RKO (cell line): ENCODE measurements around the gene PLEKHA8.
"Not testable (repeated sequence)": the region's sequence is repeated elsewhere in the genome, so short reads cannot be mapped to it uniquely, and the experiment has no call there.

ENCODE experiments used
- DNase-seq: peaks from one replicate; pipeline ENCODE4 v3.0.0-alpha.2; 2016; ENCODE audit warnings: low spot score

PLEKHA8 gene

GRCh38 chr7:30066687-30067086 is 38.5 kb downstream of the PLEKHA8 start:
- DNase-seq = no peak

- DNase-seq = no peak
Observed at GRCh38 chr7:30068117-30068516, 39.9 kb downstream of the PLEKHA8 start.

GRCh38 chr7:30069096-30069867 is 41.1 kb downstream of the PLEKHA8 start:
- DNase-seq = no peak

- DNase-seq = no peak
Observed at GRCh38 chr7:30070052-30070451, 41.8 kb downstream of the PLEKHA8 start.

- DNase-seq = no peak
Observed at GRCh38 chr7:30072735-30073134, 44.5 kb downstream of the PLEKHA8 start.

- DNase-seq = peak; percentile 73
Observed at GRCh38 chr7:30074422-30075030, 46.3 kb downstream of the PLEKHA8 start.

GRCh38 chr7:30076411-30076810 is 48.2 kb downstream of the PLEKHA8 start:
- no peak for DNase-seq

- no peak for DNase-seq
Observed at GRCh38 chr7:30078280-30078679, 50.1 kb downstream of the PLEKHA8 start.

GRCh38 chr7:30079880-30080279 is 51.7 kb downstream of the PLEKHA8 start:
- no peak for DNase-seq

- DNase-seq = no peak
Observed at GRCh38 chr7:30080818-30081217, 52.6 kb downstream of the PLEKHA8 start.

GRCh38 chr7:30082686-30083085 is 54.5 kb downstream of the PLEKHA8 start:
- no peak for DNase-seq

GRCh38 chr7:30083334-30083733 is 55.1 kb downstream of the PLEKHA8 start:
- DNase-seq = no peak

- no peak for DNase-seq
Observed at GRCh38 chr7:30084212-30084611, 56.0 kb downstream of the PLEKHA8 start.

- DNase-seq = no peak
Observed at GRCh38 chr7:30086529-30086928, 58.3 kb downstream of the PLEKHA8 start.

- no peak for DNase-seq
Observed at GRCh38 chr7:30087371-30087770, 59.2 kb downstream of the PLEKHA8 start.

GRCh38 chr7:30088362-30088761 is 60.1 kb downstream of the PLEKHA8 start:
- no peak for DNase-seq

GRCh38 chr7:30090111-30090510 is 61.9 kb downstream of the PLEKHA8 start:
- DNase-seq = no peak

- peak; percentile 15 for DNase-seq
Observed at GRCh38 chr7:30091491-30091912, 63.3 kb downstream of the PLEKHA8 start.

- DNase-seq = no peak
Observed at GRCh38 chr7:30091987-30092386, 63.8 kb downstream of the PLEKHA8 start.

GRCh38 chr7:30093420-30093952 is 65.3 kb downstream of the PLEKHA8 start:
- DNase-seq = no peak

- not testable (repeated sequence) for DNase-seq
Observed at GRCh38 chr7:30098599-30098998, 70.4 kb downstream of the PLEKHA8 start.

GRCh38 chr7:30102281-30102680 is 74.1 kb downstream of the PLEKHA8 start:
- DNase-seq = no peak

- no peak for DNase-seq
Observed at GRCh38 chr7:30104157-30104556, 75.9 kb downstream of the PLEKHA8 start.
